ENCODE results near the gene RIBC1.

DNA sequence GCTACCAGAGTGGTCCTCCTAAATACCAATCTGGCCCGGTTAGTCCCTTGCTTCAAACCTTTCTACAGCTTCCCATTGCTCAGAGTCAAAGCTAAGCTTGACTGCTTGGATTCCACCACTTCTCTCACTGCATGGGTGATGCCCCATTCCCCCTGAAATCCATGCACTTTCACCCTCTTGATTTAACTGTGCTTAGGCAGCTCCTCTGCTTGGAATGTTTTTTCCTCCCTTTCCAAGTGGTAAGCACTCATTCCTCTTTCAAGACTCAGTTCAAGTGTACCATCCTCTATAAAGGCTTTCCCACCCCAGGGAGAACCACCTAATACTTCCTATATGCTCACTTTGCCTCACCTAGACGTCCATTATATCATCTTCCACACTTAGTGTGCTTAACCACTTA lies 49.4 kb upstream of the RIBC1 start:
- TF ChIP-seq, protein P1, sequence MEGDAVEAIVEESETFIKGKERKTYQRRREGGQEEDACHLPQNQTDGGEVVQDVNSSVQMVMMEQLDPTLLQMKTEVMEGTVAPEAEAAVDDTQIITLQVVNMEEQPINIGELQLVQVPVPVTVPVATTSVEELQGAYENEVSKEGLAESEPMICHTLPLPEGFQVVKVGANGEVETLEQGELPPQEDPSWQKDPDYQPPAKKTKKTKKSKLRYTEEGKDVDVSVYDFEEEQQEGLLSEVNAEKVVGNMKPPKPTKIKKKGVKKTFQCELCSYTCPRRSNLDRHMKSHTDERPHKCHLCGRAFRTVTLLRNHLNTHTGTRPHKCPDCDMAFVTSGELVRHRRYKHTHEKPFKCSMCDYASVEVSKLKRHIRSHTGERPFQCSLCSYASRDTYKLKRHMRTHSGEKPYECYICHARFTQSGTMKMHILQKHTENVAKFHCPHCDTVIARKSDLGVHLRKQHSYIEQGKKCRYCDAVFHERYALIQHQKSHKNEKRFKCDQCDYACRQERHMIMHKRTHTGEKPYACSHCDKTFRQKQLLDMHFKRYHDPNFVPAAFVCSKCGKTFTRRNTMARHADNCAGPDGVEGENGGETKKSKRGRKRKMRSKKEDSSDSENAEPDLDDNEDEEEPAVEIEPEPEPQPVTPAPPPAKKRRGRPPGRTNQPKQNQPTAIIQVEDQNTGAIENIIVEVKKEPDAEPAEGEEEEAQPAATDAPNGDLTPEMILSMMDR (conservative IDR thresholded peaks at IDR 0.05 in 1 of 2, IDR thresholded peaks at IDR 0.05 in 1 of 2; ENCODE audit: extremely low read depth in 1 of 2, insufficient read depth in 1 of 2, low read depth in 1 of 2, low read length in 2 of 2) = no peak
- TF ChIP-seq EZH2 (IDR thresholded peaks at IDR 0.05; ENCODE audit: borderline replicate concordance, low read length) = no peak
